ENCODE measurements around the gene MAN2A2.
A peak's percentile ranks its signal among the peaks of the same experiment; 100 is the strongest.

Gene MAN2A2

GRCh38 chr15:90902840-90903732, at the start of gene MAN2A2:
Gene MAN2A2, plus strand, starts transcription at chr15:90903302. Its CDS starts 906 bp downstream, at chr15:90904208.
- DNase-seq (ENCODE audit: low read depth in 2 of 3, low spot score in 1 of 3): peak; percentile 66 to 80 (median 69)

GRCh38 chr15:90855139-90855538, 48.0 kb upstream of the MAN2A2 start:
- DNase-seq (ENCODE audit: low read depth in 2 of 3, low spot score in 1 of 3): no peak

GRCh38 chr15:90857337-90857736, 45.8 kb upstream of the MAN2A2 start:
- no peak for DNase-seq (ENCODE audit: low read depth in 2 of 3, low spot score in 1 of 3)

GRCh38 chr15:90857883-90858443, 45.1 kb upstream of the MAN2A2 start:
- no peak for DNase-seq (ENCODE audit: low read depth in 2 of 3, low spot score in 1 of 3)

GRCh38 chr15:90859234-90860131, 43.6 kb upstream of the MAN2A2 start:
- DNase-seq (ENCODE audit: low read depth in 2 of 3, low spot score in 1 of 3): no peak

- DNase-seq (ENCODE audit: low read depth in 2 of 3, low spot score in 1 of 3): no peak
Observed at GRCh38 chr15:90860450-90860849, 42.7 kb upstream of the MAN2A2 start.

GRCh38 chr15:90860942-90861675, 42.0 kb upstream of the MAN2A2 start:
- DNase-seq (ENCODE audit: low read depth in 2 of 3, low spot score in 1 of 3): no peak

- no peak for DNase-seq (ENCODE audit: low read depth in 2 of 3, low spot score in 1 of 3)
Observed at GRCh38 chr15:90862487-90862886, 40.6 kb upstream of the MAN2A2 start.

- no peak for DNase-seq (ENCODE audit: low read depth in 2 of 3, low spot score in 1 of 3)
Observed at GRCh38 chr15:90862964-90863778, 39.9 kb upstream of the MAN2A2 start.

- no peak for DNase-seq (ENCODE audit: low read depth in 2 of 3, low spot score in 1 of 3)
Observed at GRCh38 chr15:90863987-90864386, 39.1 kb upstream of the MAN2A2 start.

GRCh38 chr15:90864507-90864906, 38.6 kb upstream of the MAN2A2 start:
- DNase-seq (ENCODE audit: low read depth in 2 of 3, low spot score in 1 of 3): no peak

- no peak for DNase-seq (ENCODE audit: low read depth in 2 of 3, low spot score in 1 of 3)
Observed at GRCh38 chr15:90865702-90866101, 37.4 kb upstream of the MAN2A2 start.

- no peak for DNase-seq (ENCODE audit: low read depth in 2 of 3, low spot score in 1 of 3)
Observed at GRCh38 chr15:90866161-90866715, 36.9 kb upstream of the MAN2A2 start.

GRCh38 chr15:90866800-90867199, 36.3 kb upstream of the MAN2A2 start:
- no peak for DNase-seq (ENCODE audit: low read depth in 2 of 3, low spot score in 1 of 3)

- DNase-seq (ENCODE audit: low read depth in 2 of 3, low spot score in 1 of 3): no peak
Observed at GRCh38 chr15:90868261-90868689, 34.8 kb upstream of the MAN2A2 start, which contains the start of gene FURIN. Gene FURIN, plus strand, starts transcription at chr15:90868588. Its CDS starts 7,153 bp downstream, at chr15:90875741.

- no peak for DNase-seq (ENCODE audit: low read depth in 2 of 3, low spot score in 1 of 3)
Observed at GRCh38 chr15:90869140-90869541, 34.0 kb upstream of the MAN2A2 start.

- DNase-seq (ENCODE audit: low read depth in 2 of 3, low spot score in 1 of 3): peak in 2 of 3 donors; percentile 67 to 76
Observed at GRCh38 chr15:90869601-90870353, 33.3 kb upstream of the MAN2A2 start.

GRCh38 chr15:90870354-90871138, 32.6 kb upstream of the MAN2A2 start:
- no peak for DNase-seq (ENCODE audit: low read depth in 2 of 3, low spot score in 1 of 3)
